Measurements from ENCODE around the gene SH3GL2.

Gene SH3GL2

DNA sequence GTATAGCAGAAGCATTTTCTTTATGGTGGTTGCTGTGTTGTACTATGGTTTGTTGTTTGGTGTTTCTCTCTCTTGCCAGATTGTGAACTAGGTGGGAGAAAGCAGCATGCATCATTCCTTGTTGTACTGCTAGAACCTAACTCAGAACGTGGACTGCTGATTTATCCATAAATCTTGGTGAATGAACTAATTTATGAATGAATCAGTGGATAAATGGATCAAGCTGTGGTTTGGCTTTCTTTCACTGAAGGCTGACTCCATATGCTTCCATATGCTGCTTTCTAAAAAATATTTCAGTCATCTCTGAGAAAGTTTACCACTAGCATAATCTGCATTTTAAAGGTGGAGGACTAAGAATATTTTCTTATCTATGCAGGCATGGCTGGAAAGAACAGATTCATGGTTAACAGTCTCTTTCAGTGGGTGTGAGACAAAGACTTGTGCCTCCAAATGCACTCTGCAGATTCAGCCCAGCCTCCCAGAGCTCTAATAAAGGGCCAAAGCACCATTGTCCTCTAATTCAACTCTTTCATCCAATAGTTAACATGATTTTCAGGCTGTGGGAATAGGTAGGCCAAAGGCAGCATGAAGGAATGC is 237.7 kb downstream of the SH3GL2 start:
- no peak for DNase-seq

DNA sequence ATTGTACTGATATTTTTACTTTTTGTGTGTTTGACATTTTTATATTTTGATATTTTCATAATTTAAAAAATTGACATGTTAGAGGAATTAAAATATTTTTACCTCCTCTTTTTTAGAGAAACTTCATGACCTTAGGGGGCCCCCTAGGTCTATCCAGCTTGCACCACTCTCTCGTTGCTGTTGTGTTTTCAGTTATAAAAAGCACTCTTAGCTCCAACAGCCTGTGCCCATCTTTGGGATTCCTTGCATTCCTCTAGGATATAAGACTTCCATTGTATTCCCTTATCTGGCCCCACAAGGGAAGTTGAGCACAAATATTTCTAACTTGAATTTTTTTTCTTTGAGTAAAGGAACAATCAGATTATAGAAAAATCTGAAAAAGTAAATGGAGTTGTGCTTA is 245.3 kb downstream of the SH3GL2 start:
- Histone ChIP-seq H3K9me3 (ENCODE audit: insufficient read depth, low read length, severe bottlenecking) (no peaks in the 10 kb centered on the region), H4K20me1 (ENCODE audit: insufficient read depth, low read length) (no peaks in the 10 kb centered on the region), H3K27ac (ENCODE audit: low read length) (no peak overlapping the region), H3K36me3 (ENCODE audit: insufficient read depth, low read length) (no peaks in the 10 kb centered on the region), H3K9ac (ENCODE audit: low read depth, low read length) (no peak overlapping the region), H3K4me3 (ENCODE audit: low read depth in 1 of 2, low read length in 2 of 2) (no peak overlapping the region), H3K4me1 (ENCODE audit: insufficient read depth, low read length) (0 out of 2 replicates have a peak, but pooled peaks cover 3% of the 10 kb centered on the region), H2AFZ (ENCODE audit: low read depth, low read length) (no peak overlapping the region), H3K79me2 (ENCODE audit: insufficient read depth, low read length) (no peaks in the 10 kb centered on the region), H3K4me2 (ENCODE audit: insufficient read depth, low read length) (no peak overlapping the region), H3K27me3 (ENCODE audit: insufficient read depth, low read length, poor library complexity) (no peaks in the 10 kb centered on the region)
- TF ChIP-seq, protein P1, sequence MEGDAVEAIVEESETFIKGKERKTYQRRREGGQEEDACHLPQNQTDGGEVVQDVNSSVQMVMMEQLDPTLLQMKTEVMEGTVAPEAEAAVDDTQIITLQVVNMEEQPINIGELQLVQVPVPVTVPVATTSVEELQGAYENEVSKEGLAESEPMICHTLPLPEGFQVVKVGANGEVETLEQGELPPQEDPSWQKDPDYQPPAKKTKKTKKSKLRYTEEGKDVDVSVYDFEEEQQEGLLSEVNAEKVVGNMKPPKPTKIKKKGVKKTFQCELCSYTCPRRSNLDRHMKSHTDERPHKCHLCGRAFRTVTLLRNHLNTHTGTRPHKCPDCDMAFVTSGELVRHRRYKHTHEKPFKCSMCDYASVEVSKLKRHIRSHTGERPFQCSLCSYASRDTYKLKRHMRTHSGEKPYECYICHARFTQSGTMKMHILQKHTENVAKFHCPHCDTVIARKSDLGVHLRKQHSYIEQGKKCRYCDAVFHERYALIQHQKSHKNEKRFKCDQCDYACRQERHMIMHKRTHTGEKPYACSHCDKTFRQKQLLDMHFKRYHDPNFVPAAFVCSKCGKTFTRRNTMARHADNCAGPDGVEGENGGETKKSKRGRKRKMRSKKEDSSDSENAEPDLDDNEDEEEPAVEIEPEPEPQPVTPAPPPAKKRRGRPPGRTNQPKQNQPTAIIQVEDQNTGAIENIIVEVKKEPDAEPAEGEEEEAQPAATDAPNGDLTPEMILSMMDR (IDR thresholded peaks at IDR 0.05; ENCODE audit: borderline replicate concordance, extremely low read depth, low read length, poor library complexity, severe bottlenecking) = no peak
- no peak for TF ChIP-seq EZH2 (IDR thresholded peaks at IDR 0.05; ENCODE audit: borderline replicate concordance, low read depth, low read length, severe bottlenecking)
- ATAC-seq (ENCODE audit: insufficient read depth, low read depth) (no peak), DNase-seq (no peak)

More for the DNA sequence above, 237.7 kb downstream of the SH3GL2 start:
- H3K9me3 ChIP-seq (ENCODE audit: insufficient read depth, low read length, severe bottlenecking) = no peaks in the 10 kb centered on the region
- 0 out of 2 replicates have a peak, but pooled peaks cover 3% of the 10 kb centered on the region for H3K4me1 ChIP-seq (ENCODE audit: insufficient read depth, low read length)
- no peak for ATAC-seq (ENCODE audit: insufficient read depth, low read depth)
- H3K9ac ChIP-seq (ENCODE audit: low read depth, low read length) = no peak overlapping the region
- no peaks in the 10 kb centered on the region for H3K36me3 ChIP-seq (ENCODE audit: insufficient read depth, low read length)
- H4K20me1 ChIP-seq (ENCODE audit: insufficient read depth, low read length) = no peaks in the 10 kb centered on the region
- no peak overlapping the region for H3K27ac ChIP-seq (ENCODE audit: low read length)
- H3K4me2 ChIP-seq (ENCODE audit: insufficient read depth, low read length) = no peak overlapping the region
- TF ChIP-seq, protein P1 (IDR thresholded peaks at IDR 0.05; ENCODE audit: borderline replicate concordance, extremely low read depth, low read length, poor library complexity, severe bottlenecking) = no peak
- TF ChIP-seq EZH2 (IDR thresholded peaks at IDR 0.05; ENCODE audit: borderline replicate concordance, low read depth, low read length, severe bottlenecking) = no peak
- no peak overlapping the region for H2AFZ ChIP-seq (ENCODE audit: low read depth, low read length)
- H3K4me3 ChIP-seq (ENCODE audit: low read depth in 1 of 2, low read length in 2 of 2) = no peak overlapping the region
- H3K27me3 ChIP-seq (ENCODE audit: insufficient read depth, low read length, poor library complexity) = no peaks in the 10 kb centered on the region
- no peaks in the 10 kb centered on the region for H3K79me2 ChIP-seq (ENCODE audit: insufficient read depth, low read length)

DNA sequence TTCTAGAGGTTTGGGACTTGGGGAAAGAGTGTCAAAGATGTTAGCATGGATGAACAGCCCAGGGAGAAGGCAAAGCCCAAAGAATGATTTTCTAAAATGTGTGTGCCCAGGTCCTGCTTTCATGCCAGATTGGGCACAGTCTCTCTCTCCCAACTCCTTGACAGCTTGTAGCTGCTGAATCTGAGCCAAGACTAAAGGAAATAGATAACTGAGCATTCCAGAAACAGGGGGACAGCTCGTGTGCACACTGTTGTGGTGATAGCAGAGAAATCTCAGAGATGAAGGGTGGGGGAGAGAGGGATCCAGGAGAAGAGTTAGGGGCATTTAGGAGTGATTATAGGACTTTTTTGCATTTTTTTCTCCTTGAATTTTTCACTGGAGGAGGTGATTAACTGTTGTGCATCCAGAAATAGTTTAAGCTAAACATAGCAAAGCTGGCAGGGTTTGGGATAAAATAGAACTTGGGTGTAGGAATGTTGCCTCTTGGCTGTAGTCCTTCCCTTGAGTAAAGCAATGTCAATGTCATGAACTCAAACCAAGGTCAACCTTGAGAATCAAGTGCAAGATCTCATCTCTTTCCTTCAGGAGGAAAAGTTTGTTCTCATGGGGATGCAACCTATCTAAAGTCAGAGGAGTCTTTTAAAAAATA is 245.9 kb downstream of the SH3GL2 start:
- TF ChIP-seq, protein P1 (IDR thresholded peaks at IDR 0.05; ENCODE audit: borderline replicate concordance, extremely low read depth, low read length, poor library complexity, severe bottlenecking) = no peak
- no peak for TF ChIP-seq EZH2 (IDR thresholded peaks at IDR 0.05; ENCODE audit: borderline replicate concordance, low read depth, low read length, severe bottlenecking)
- DNase-seq (no peak), ATAC-seq (ENCODE audit: insufficient read depth, low read depth) (no peak)
- 0 out of 2 replicates have a peak, but pooled peaks cover 3% of the 10 kb centered on the region for H3K4me1 ChIP-seq (ENCODE audit: insufficient read depth, low read length)
- H4K20me1 ChIP-seq (ENCODE audit: insufficient read depth, low read length) = no peaks in the 10 kb centered on the region
- H3K36me3 ChIP-seq (ENCODE audit: insufficient read depth, low read length) = no peaks in the 10 kb centered on the region
- no peaks in the 10 kb centered on the region for H3K9me3 ChIP-seq (ENCODE audit: insufficient read depth, low read length, severe bottlenecking)
- no peaks in the 10 kb centered on the region for H3K79me2 ChIP-seq (ENCODE audit: insufficient read depth, low read length)
- H3K27ac ChIP-seq (ENCODE audit: low read length) = no peak overlapping the region
- H2AFZ ChIP-seq (ENCODE audit: low read depth, low read length) = no peak overlapping the region
- H3K4me3 ChIP-seq (ENCODE audit: low read depth in 1 of 2, low read length in 2 of 2) = no peak overlapping the region
- no peaks in the 10 kb centered on the region for H3K27me3 ChIP-seq (ENCODE audit: insufficient read depth, low read length, poor library complexity)
- no peak overlapping the region for H3K4me2 ChIP-seq (ENCODE audit: insufficient read depth, low read length)
- no peak overlapping the region for H3K9ac ChIP-seq (ENCODE audit: low read depth, low read length)

Measured in DND-41 (cell line).